Transverse colon (tissue), 4 donors: ENCODE data around the gene ITGBL1.

Source experiments
- CTCF ChIP-seq, 5 experiments: fragments of 200-600 bp in 3 of 5; fragments of 450-650 bp in 2 of 5; sonication (generic) in 3 of 5; IDR thresholded peaks; 1 replicate in 2 of 5; 2 replicates in 3 of 5; pipeline ENCODE4 v1.5.1; 2016 to 2017; ENCODE audit warnings: antibody characterized with exemption in 5 of 5, inconsistent platforms in 3 of 5, mild to moderate bottlenecking in 2 of 5, moderate library complexity in 1 of 5
- POLR2AphosphoS5 ChIP-seq, 3 donors: sonication (generic); formaldehyde crosslinking; IDR thresholded peaks; one replicate each; pipeline ENCODE4 v1.6.1; 2016; ENCODE audit warnings: antibody characterized with exemption in 3 of 3

- no peak for TF ChIP-seq CTCF (IDR thresholded peaks at IDR 0.05)
- TF ChIP-seq POLR2AphosphoS5 (IDR thresholded peaks at IDR 0.05): no peak
Measured at GRCh38 chr13:101450749-101451130, 1.7 kb upstream of the ITGBL1 start.
